ENCODE results near the gene CCDC184.

CCDC184 gene

DNA sequence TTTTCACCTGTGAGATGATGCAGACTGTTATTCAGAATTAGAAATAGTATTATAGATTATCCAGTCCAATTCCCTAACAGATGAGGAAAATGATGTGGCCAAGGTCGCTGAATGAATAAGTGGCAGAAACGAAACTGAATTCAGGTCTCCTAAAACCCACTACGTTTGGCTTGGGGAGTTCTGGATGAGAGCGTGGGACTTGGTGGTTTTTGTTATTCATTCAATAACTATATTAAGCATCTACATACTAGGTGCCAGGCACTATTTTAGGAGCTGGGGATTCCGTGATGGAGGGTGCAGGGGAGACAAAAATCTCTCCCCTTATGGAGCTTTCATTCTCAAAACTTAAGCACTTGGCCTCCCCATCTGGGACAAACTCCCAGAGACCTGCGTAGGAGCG lies 813 bp upstream of the CCDC184 start:
- Histone ChIP-seq H3K27ac (ENCODE audit: low read depth, low read length) (no peak overlapping the region), H3K9me2 (replicated peaks; ENCODE audit: insufficient read depth, low read length) (no peaks in the 10 kb centered on the region), H3K36me3 (ENCODE audit: low read length) (no peaks in the 10 kb centered on the region), H3K9me3 (ENCODE audit: insufficient read depth, low read length) (no peaks in the 10 kb centered on the region), H2AFZ (ENCODE audit: low read depth, low read length, severe bottlenecking) (peak overlapping the region; percentile 88), H3K9ac (ENCODE audit: low read length) (peak overlapping the region; percentile 49), H3K79me2 (ENCODE audit: insufficient read depth, low read length) (no peaks in the 10 kb centered on the region), H3K4me2 (ENCODE audit: low read depth, low read length, poor library complexity, severe bottlenecking) (peak overlapping the region; percentile 89), H3K4me3 (ENCODE audit: insufficient read depth, low read length, poor library complexity, severe bottlenecking) (peak overlapping the region; percentile 64), H4K20me1 (ENCODE audit: low read depth, low read length) (no peaks in the 10 kb centered on the region), H3F3A (ENCODE audit: insufficient read depth) (no peaks in the 10 kb centered on the region), H3K27me3 (ENCODE audit: low read length) (no peaks in the 10 kb centered on the region)
- TF ChIP-seq, protein P1, sequence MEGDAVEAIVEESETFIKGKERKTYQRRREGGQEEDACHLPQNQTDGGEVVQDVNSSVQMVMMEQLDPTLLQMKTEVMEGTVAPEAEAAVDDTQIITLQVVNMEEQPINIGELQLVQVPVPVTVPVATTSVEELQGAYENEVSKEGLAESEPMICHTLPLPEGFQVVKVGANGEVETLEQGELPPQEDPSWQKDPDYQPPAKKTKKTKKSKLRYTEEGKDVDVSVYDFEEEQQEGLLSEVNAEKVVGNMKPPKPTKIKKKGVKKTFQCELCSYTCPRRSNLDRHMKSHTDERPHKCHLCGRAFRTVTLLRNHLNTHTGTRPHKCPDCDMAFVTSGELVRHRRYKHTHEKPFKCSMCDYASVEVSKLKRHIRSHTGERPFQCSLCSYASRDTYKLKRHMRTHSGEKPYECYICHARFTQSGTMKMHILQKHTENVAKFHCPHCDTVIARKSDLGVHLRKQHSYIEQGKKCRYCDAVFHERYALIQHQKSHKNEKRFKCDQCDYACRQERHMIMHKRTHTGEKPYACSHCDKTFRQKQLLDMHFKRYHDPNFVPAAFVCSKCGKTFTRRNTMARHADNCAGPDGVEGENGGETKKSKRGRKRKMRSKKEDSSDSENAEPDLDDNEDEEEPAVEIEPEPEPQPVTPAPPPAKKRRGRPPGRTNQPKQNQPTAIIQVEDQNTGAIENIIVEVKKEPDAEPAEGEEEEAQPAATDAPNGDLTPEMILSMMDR (IDR thresholded peaks at IDR 0.05; ENCODE audit: insufficient read depth, low read length, poor library complexity, severe bottlenecking) = no peak
- TF ChIP-seq EZH2phosphoT487 (conservative IDR thresholded peaks at IDR 0.05; ENCODE audit: low read length) = no peak

DNA sequence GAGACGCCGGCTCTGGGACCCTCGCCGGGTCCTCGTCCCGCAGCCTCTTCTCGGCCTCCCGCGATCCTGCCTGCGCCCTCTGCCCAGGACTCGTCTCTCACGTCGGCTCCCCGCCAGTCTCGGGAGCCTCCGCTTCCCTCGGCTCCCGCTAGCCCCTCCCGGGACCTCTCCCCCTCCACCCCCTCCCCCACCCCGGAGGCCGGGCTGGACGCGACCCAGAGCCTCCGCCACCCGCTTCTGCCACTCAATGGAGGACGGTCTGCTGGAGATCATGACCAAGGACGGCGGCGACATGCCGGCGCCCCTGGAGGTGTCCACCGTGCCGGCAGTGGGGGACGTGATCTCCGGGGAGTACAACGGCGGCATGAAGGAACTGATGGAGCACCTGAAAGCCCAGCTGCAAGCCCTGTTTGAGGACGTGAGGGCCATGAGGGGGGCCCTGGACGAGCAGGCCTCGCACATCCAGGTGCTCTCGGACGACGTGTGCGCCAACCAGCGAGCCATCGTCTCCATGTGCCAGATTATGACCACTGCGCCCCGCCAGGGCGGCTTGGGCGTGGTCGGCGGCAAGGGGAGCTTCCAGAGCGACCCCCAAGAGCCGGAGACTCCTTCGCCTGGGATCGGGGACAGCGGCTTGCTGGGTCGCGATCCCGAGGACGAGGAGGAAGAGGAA lies 568 bp downstream of the CCDC184 start:
- H3K9me3 ChIP-seq (ENCODE audit: insufficient read depth, low read length) = no peaks in the 10 kb centered on the region
- no peaks in the 10 kb centered on the region for H3F3A ChIP-seq (ENCODE audit: insufficient read depth)
- H4K20me1 ChIP-seq (ENCODE audit: low read depth, low read length) = no peaks in the 10 kb centered on the region
- H2AFZ ChIP-seq (ENCODE audit: low read depth, low read length, severe bottlenecking) = peak overlapping the region; percentile 88
- no peaks in the 10 kb centered on the region for H3K9me2 ChIP-seq (replicated peaks; ENCODE audit: insufficient read depth, low read length)
- TF ChIP-seq, protein P1 (IDR thresholded peaks at IDR 0.05; ENCODE audit: insufficient read depth, low read length, poor library complexity, severe bottlenecking) = no peak
- no peak for TF ChIP-seq EZH2phosphoT487 (conservative IDR thresholded peaks at IDR 0.05; ENCODE audit: low read length)
- H3K27ac ChIP-seq (ENCODE audit: low read depth, low read length) = no peak overlapping the region
- peak overlapping the region; percentile 89 for H3K4me2 ChIP-seq (ENCODE audit: low read depth, low read length, poor library complexity, severe bottlenecking)
- H3K4me3 ChIP-seq (ENCODE audit: insufficient read depth, low read length, poor library complexity, severe bottlenecking) = peak overlapping the region; percentile 64
- peak overlapping the region; percentile 49; the same call in 1 of the 2 replicates for H3K9ac ChIP-seq (ENCODE audit: low read length)
- H3K79me2 ChIP-seq (ENCODE audit: insufficient read depth, low read length) = no peaks in the 10 kb centered on the region
- H3K27me3 ChIP-seq (ENCODE audit: low read length) = no peaks in the 10 kb centered on the region
- no peaks in the 10 kb centered on the region for H3K36me3 ChIP-seq (ENCODE audit: low read length)

DNA sequence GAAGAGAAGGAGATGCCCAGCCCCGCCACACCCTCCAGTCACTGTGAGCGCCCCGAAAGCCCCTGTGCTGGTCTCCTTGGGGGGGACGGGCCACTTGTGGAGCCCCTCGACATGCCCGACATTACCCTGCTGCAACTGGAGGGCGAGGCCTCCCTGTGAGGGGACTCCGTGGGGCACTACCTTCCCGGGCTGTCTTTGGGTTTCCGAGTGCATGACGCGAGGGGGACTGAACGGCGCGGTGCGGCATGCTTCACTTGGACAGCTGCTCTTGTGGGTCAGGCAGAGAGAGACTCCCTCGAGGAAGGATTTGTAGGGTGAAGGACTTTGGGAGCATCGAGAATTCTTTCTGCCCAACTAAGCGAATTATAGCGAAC lies 1.1 kb downstream of the CCDC184 start:
- Histone ChIP-seq H3K27me3 (ENCODE audit: low read length) (no peaks in the 10 kb centered on the region), H3K79me2 (ENCODE audit: insufficient read depth, low read length) (no peaks in the 10 kb centered on the region), H3F3A (ENCODE audit: insufficient read depth) (no peaks in the 10 kb centered on the region), H3K4me3 (ENCODE audit: insufficient read depth, low read length, poor library complexity, severe bottlenecking) (no peak overlapping the region), H4K20me1 (ENCODE audit: low read depth, low read length) (no peaks in the 10 kb centered on the region), H3K9me2 (replicated peaks; ENCODE audit: insufficient read depth, low read length) (no peaks in the 10 kb centered on the region), H3K27ac (ENCODE audit: low read depth, low read length) (no peak overlapping the region), H3K4me2 (ENCODE audit: low read depth, low read length, poor library complexity, severe bottlenecking) (no peak overlapping the region), H2AFZ (ENCODE audit: low read depth, low read length, severe bottlenecking) (no peak overlapping the region), H3K9ac (ENCODE audit: low read length) (no peak overlapping the region), H3K9me3 (ENCODE audit: insufficient read depth, low read length) (no peaks in the 10 kb centered on the region), H3K36me3 (ENCODE audit: low read length) (no peaks in the 10 kb centered on the region)
- TF ChIP-seq, protein P1 (IDR thresholded peaks at IDR 0.05; ENCODE audit: insufficient read depth, low read length, poor library complexity, severe bottlenecking) = no peak
- TF ChIP-seq EZH2phosphoT487 (conservative IDR thresholded peaks at IDR 0.05; ENCODE audit: low read length) = no peak

Data from SU-DHL-6 (cell line).